ENCODE results near the gene SLC22A23.

- TF ChIP-seq YY1 (IDR thresholded peaks at IDR 0.05; ENCODE audit: insufficient read depth, insufficient read length), result no peak
- TF ChIP-seq SUZ12 (IDR thresholded peaks at IDR 0.05; ENCODE audit: extremely low read depth, insufficient read depth, insufficient read length), result no peak
- TF ChIP-seq ZNF274 (IDR thresholded peaks at IDR 0.05; ENCODE audit: low read depth, low read length), result no peak
Observed at GRCh38 chr6:3221578-3221977, 235.3 kb downstream of the SLC22A23 start.
